ENCODE measurements around the gene FARSA.
"Not testable (repeated sequence)": the region's sequence is repeated elsewhere in the genome, so short reads cannot be mapped to it uniquely, and the experiment has no call there.

Gene FARSA

DNA sequence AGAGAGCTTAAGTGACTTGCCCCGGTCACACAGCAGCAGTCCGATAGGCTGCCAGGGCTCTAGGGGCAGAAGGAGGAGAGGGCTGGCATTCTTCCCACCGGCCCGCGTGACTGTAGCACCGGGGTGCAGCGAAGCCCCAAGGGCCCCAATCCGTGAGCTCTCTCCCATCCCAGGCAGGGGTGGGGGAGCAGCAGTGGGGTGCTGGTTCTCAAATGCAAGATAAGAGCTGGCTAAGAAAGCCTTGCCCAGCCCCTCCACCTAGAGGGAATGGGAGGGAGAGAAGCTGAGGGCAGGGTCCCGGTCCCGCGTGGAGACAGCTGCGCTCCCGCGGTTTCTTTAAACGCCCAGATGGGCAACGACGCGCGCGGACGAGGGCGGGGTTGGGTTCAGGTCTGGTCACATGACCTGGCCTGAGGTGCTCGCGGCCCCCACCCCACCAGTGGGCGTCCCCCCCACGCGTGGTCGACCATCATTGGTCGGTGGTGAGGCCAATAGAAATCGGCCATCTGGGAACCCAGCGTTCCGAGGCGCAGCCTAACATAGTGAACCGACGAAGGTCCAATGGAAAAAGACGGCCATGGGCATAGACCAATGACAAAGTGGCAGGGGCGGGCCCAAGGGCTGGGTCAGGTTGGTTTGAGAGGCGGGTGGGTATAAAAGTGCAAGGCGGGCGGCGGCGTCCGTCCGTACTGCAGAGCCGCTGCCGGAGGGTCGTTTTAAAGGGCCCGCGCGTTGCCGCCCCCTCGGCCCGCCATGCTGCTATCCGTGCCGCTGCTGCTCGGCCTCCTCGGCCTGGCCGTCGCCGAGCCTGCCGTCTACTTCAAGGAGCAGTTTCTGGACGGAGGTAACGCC, 4.6 kb upstream of the FARSA start, which contains the start of gene CALR:
Gene CALR (plus strand): TSS at position 683 of the 852 bp plus-strand sequence. CDS start 71 bp downstream, at position 754.
- peak; percentile 100 for DNase-seq (ENCODE audit: low read depth)

DNA sequence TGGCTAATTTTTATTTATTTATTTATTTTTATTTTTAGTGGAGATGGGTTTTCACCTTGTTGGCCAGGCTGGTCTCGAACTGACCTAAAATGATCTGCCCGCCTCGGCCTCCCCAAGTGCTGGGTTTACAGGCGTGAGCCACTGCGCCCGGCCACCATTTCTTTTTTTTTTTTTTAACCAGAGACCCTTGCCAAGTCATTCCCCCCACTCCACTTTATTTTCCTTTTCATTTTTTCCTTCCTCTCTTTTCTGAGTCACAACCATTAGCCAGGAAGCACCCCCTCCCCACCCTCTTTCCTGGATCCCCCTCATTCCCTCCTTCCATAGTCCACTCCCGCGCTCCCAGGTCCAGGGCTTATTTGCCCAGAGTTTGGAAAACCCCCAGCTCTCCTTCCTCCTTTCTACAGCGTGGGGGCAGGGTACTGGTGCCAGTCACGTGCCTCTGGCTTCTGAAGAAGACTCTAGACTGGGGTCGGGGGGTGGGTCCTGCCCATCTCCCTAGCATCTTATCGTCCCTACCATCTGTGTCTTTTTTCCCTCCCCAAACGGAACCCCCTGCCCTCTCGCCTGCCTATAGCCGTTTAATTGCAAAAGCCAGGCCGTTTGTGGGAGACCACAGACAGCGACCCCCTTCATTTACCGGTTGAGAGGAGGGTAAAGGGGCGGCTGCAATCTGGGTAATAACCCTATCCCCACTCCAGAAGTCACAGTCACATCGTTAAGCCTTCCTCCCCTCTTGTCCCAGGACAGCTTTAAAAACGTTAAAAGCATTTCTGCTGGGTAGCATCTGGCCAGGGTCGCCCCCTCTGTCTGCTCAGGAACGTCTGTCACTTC, 3.8 kb upstream of the FARSA start:
- no peak for DNase-seq (ENCODE audit: low read depth)

DNA sequence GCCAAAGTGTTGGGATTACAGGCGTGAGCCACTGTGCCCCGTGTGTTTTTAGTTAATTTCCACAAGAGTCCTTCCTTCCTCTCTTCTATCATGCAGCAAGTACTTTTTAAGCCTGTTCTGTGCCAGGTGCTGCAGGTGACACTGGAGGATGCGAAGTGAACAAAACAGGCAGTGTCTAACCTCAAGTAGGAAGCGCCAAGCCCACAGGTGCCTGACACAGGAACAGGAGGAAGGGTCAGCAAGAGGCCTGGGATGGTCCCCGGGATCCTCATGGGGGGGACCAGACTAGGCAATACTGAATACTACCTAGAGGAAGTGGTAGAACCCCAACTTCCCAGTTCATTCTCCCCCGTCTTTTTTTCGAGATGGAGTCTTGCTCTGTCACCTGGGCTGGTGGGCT, 3.1 kb upstream of the FARSA start:
- no peak for DNase-seq (ENCODE audit: low read depth)

GRCh38 chr19:12935071-12935470, 1.6 kb upstream of the FARSA start:
- no peak for DNase-seq (ENCODE audit: low read depth)

- no peak for DNase-seq (ENCODE audit: low read depth)
Observed at GRCh38 chr19:12932392-12933286, 872 bp downstream of the FARSA start.

DNA sequence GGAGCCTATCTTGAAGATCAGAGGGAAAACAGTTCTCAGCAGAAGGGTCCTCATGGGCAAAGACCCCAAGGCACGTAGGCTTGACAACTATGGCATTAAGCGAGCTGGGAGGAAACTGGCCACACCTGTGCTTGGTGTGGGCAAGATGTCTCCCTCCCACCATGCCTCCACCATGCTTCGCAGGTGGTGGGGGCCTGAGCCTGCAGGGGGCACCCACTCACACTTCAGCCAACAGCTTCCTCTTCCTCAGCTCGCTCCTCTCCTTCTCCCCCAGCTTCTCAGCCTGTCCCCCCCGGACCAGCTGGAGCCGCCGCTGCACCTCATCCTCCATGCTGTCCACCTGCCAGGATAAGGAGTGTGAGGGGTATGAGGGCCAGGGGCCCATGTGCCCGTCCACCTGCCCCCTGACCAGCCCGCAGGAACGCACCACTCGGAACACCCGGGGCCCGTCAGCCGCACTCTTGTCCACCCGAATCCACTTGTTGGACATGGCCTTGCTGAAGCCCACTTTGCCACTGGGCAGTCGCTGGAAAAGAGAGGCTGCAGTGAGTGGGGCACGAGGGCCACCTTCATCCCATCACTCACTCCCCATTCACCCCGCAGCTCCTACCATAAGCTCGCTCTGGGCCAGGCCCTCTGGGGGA, 3.4 kb downstream of the FARSA start:
- DNase-seq (ENCODE audit: low read depth), result no peak

DNA sequence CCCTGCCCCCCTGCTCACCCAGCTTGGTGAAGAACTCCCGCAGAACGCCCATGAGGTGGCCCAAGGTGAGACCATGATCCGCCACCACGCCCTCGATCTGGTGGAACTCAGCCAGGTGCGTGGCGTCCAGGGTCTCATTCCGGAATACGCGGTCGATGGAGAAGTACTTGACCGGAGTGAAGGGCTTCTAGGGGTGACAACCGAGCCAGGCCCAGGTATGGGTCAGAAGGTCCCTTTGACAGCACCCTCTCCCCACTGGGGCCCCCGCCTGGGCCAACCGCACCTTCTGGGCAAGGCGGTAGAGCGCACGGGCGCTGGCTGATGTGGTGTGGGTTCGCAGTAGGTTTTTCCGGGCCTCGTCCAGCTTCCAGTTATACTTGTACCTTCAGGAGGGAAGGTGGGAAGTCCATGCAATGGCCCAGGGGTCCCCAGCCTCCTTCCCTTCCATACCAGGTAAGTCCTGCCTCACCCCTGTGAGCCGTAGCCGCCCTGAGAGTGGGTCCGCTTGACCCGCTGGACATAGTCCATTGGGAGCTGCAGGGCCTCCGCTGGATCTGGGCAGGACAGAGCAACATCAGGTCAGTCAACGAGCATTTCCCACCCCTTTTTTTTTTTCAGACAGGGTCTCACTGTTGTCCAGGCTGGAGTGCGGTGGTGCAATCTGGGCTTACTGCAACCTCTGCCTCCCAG, 8.7 kb downstream of the FARSA start:
- DNase-seq (ENCODE audit: low read depth), result no peak

GRCh38 chr19:12922959-12923358, 10.6 kb downstream of the FARSA start:
- no peak for DNase-seq (ENCODE audit: low read depth)

GRCh38 chr19:12921047-12921446, 12.5 kb downstream of the FARSA start:
- DNase-seq (ENCODE audit: low read depth), result no peak

DNA sequence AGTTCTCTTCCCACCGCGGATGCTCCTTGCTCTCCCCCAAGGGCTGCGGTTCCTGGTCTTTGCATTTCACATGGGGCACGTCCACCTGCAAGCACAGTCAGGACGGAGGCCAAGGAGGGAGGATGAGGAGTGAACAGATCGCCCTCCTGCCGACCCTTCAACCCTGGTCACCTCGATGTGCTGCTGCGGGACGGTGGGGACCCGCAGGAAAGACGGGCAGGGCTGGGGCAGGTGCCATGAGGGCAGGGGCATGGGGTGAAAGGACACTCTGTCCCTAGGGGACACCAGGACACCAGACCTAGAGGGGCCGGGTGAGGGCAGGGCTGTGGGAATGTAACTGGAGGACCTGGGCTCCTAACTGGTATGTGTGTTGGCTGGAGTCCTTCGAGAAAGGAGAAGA, 15.3 kb downstream of the FARSA start:
- DNase-seq (ENCODE audit: low read depth), result no peak

- not testable (repeated sequence) for DNase-seq (ENCODE audit: low read depth)
Observed at GRCh38 chr19:12915860-12916259, 17.7 kb downstream of the FARSA start.

- no peak for DNase-seq (ENCODE audit: low read depth)
Observed at GRCh38 chr19:12913851-12914690, 19.4 kb downstream of the FARSA start.

DNA sequence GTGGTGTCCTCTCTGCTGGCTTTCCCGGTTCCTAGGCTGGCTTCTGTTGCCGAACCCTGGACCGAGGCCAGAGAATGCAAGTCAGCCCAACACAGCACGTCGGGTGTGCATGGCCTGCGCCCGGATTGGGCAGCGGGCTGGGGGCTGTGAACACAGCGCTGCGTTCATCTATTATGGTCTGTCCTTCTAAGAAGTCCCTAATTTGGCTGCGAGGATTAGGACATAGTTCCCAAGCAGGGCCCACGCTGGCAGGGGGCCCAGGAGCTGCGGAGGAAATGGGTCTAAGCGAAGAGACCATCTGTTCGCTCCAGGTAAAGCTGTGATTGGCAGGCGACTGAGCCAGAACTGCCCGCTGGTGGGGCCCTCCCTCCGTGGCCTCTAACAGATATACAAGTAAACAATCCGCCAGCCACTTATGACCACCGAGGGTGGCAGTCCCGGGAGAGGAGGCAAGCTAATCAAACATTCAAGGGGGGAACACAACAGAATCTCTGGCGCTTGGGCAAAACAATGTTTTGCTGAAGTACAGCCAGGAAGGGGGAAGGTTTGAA, 20.4 kb downstream of the FARSA start:
- DNase-seq (ENCODE audit: low read depth), result no peak

GRCh38 chr19:12912571-12912970, 20.9 kb downstream of the FARSA start:
- DNase-seq (ENCODE audit: low read depth), result no peak

DNA sequence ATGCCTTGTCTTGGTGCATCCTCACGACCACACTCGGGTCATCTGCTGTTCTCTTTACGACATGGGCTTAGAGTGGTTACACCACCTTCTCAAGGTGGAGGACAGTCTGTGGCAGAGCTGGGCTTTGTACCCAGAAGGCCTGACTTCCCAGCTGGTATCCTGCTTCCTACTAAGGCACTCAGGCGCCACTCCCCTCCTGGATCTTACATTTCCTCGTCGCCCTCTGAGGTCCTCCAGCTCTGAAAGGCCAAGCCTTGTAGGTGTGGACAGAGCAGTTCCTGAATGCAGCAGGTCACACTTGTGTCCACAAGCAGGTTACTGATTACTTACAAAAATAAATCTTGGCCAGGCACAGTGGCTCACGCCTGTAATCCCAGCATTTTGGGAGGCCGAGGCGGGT, 26.3 kb downstream of the FARSA start:
- no peak for DNase-seq (ENCODE audit: low read depth)

GRCh38 chr19:12899891-12900518, 33.5 kb downstream of the FARSA start:
- no peak for DNase-seq (ENCODE audit: low read depth)

- no peak for DNase-seq (ENCODE audit: low read depth)
Observed at GRCh38 chr19:12896460-12896859, 37.1 kb downstream of the FARSA start.

GRCh38 chr19:12893582-12893981, 39.9 kb downstream of the FARSA start:
- DNase-seq (ENCODE audit: low read depth), result no peak

GRCh38 chr19:12891553-12892021, 41.9 kb downstream of the FARSA start:
- no peak for DNase-seq (ENCODE audit: low read depth)
